Brain microvascular endothelial cell (primary cell): ENCODE measurements around the gene MT1B.

ENCODE experiments used
- DNase-seq: peaks from one replicate; pipeline ENCODE4 v3.0.0-alpha.2; 2020
- H3K27ac ChIP-seq: fragments of 250-450 bp; sonication (Bioruptor Pico); 2 replicates; pipeline ENCODE4 v1.5.1; 2020; ENCODE audit warnings: mild to moderate bottlenecking, moderate library complexity
- H3K27me3 ChIP-seq: fragments of 250-450 bp; sonication (Bioruptor Pico); replicated peaks from 2 replicates; pipeline ENCODE4 v1.5.1; 2020; ENCODE audit warnings: mild to moderate bottlenecking
- H3K36me3 ChIP-seq: fragments of 250-450 bp; sonication (Bioruptor Pico); replicated peaks from 2 replicates; pipeline ENCODE4 v1.5.1; 2020; ENCODE audit warnings: mild to moderate bottlenecking
- H3K4me3 ChIP-seq: 2 replicates; pipeline ENCODE4 v1.5.1; 2011; ENCODE audit warnings: low read depth, mild to moderate bottlenecking, control low read depth, low read length, moderate library complexity
- in situ Hi-C: cut with HindIII; loops from 2 replicates; pipeline ENCODE4 v1.10.0; 2017; ENCODE audit warnings: low sequenced_read_pairs, low pct_ligation_motif_present
- TF ChIP-seq, protein P1 (sequence below): IDR thresholded peaks from 2 replicates; pipeline ENCODE4 v1.5.1; 2011; ENCODE audit warnings: low read depth, mild to moderate bottlenecking, moderate library complexity, low read length, control low read depth, inconsistent platforms; ENCODE audit errors: missing control alignments

MT1B gene

DNA sequence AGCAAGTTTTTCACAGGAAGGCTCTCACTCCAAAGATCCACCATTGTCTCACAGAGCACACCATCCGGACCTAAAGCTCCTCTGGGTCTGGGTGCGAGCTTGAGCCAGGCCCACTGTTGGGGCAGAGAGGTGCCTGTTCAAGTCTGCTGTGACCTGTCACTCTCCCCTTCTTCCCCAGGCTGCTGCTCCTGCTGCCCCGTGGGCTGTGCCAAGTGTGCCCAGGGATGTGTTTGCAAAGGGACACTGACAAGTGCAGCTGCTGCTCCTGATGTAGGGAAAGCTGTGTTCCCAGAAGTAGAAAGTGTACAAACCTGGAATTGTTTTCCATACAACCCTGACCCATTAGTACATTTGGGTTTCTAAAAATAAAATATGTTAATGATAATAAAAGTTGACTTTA, 25.8 kb downstream of the MT1B start:
- no peaks in the 10 kb centered on the region for H3K36me3 ChIP-seq
- in situ Hi-C loops: no loop called here
- TF ChIP-seq, protein P1, sequence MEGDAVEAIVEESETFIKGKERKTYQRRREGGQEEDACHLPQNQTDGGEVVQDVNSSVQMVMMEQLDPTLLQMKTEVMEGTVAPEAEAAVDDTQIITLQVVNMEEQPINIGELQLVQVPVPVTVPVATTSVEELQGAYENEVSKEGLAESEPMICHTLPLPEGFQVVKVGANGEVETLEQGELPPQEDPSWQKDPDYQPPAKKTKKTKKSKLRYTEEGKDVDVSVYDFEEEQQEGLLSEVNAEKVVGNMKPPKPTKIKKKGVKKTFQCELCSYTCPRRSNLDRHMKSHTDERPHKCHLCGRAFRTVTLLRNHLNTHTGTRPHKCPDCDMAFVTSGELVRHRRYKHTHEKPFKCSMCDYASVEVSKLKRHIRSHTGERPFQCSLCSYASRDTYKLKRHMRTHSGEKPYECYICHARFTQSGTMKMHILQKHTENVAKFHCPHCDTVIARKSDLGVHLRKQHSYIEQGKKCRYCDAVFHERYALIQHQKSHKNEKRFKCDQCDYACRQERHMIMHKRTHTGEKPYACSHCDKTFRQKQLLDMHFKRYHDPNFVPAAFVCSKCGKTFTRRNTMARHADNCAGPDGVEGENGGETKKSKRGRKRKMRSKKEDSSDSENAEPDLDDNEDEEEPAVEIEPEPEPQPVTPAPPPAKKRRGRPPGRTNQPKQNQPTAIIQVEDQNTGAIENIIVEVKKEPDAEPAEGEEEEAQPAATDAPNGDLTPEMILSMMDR: no peak
- no peak overlapping the region for H3K27ac ChIP-seq
- DNase-seq: no peak
- no peak overlapping the region for H3K4me3 ChIP-seq
- peaks cover 7% of the 10 kb centered on the region for H3K27me3 ChIP-seq

DNA sequence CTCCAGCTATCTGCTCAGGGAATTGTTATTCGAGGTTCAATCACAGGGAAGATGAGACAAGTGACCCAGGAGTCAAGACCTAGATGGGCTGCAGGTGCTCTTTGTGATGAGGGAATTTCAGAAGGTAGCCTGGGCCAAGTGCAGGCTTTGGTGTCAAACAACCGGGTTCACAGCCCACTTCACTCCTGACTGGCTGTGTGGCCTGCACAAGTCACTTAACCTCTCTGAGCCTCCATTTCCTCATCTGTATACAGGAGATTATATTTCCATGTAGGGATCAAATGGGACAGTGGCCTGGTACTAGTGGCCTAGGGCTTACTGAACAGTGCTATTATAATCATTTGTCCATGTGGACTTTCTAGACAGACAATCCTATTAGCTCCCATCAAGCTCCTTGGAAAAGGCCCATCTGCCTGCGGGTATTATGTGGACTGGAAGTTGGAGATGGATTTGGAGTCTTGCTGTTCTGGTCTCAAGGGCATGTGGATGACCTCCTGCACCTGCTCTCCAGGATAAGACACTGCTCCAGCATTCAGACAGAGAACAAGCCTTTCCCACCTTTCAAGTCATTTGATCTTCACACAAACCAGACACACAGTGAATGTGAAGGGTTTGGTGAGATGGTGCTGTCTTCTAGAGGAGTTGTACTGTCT, 27.5 kb downstream of the MT1B start:
- TF ChIP-seq, protein P1: no peak
- Histone ChIP-seq H3K27me3 (peaks cover 7% of the 10 kb centered on the region), H3K4me3 (no peak overlapping the region), H3K27ac (no peak overlapping the region), H3K36me3 (no peaks in the 10 kb centered on the region)
- in situ Hi-C loops: no loop called here
- no peak for DNase-seq

DNA sequence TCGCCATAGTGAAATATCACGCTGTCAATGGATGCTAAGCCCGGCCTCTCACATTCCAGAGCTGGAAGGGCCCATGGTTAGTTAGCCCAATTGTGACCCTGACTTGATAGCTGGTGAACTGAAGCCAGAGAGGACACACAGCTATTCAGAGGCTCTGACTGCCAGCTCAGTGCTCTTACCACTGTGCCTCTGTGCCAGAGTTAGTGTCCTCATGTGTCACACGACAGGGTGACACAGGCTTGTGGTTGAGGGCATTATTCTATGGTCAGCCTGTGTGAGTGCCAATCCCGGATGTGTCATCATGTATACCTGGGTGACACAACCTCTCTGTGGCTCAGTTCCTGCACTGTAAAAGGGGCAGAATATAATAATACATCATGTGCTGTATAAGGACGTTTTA, 28.1 kb downstream of the MT1B start:
- H3K36me3 ChIP-seq: no peaks in the 10 kb centered on the region
- TF ChIP-seq, protein P1: no peak
- DNase-seq: no peak
- H3K27ac ChIP-seq: no peak overlapping the region
- in situ Hi-C loops: no loop called here
- no peak overlapping the region for H3K4me3 ChIP-seq
- H3K27me3 ChIP-seq: peaks cover 7% of the 10 kb centered on the region

DNA sequence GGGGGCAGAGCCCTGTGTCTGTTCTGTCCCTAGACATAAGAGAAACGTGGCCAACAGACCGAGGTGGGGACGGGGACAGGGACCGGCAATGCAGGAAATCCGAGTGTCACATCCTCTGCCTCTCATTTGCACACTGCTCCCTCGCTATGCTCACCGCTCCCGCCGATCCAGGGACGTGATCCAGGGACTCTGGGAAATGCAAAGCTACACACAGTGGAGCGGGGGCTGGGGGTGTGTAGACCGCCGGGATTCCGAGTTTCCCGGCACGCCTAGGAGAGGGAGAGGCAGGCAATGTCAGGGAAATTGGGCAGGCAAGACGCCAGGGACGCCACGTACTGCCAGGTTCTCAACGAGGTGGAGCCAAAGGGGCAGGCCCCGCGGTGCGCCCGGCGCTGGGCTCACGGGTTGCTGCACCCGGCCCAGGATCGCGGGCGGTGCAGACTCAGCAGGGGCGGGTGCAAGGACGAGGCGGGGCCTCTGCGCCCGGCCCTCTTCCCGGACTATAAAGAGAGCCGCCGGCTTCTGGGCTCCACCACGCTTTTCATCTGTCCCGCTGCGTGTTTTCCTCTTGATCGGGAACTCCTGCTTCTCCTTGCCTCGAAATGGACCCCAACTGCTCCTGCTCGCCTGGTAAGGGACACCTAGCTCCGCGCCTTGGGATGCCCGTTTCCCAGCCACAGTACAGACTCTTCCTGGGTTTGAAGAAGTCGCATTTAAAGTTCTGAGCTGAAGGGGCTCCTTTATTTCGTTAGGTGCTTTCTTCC, 30.4 kb downstream of the MT1B start, which contains the start of gene MT1X:
Gene MT1X (plus strand): TSS at position 532 of the 764 bp plus-strand sequence. CDS start 71 bp downstream, at position 603.
- no peaks in the 10 kb centered on the region for H3K27me3 ChIP-seq
- H3K36me3 ChIP-seq: no peaks in the 10 kb centered on the region
- in situ Hi-C loops: no loop called here
- peak within 1 kb of the TSS; percentile 29 for H3K27ac ChIP-seq
- peak; percentile 82 for DNase-seq
- TF ChIP-seq, protein P1: no peak
- H3K4me3 ChIP-seq: peak within 1 kb of the TSS; percentile 68

DNA sequence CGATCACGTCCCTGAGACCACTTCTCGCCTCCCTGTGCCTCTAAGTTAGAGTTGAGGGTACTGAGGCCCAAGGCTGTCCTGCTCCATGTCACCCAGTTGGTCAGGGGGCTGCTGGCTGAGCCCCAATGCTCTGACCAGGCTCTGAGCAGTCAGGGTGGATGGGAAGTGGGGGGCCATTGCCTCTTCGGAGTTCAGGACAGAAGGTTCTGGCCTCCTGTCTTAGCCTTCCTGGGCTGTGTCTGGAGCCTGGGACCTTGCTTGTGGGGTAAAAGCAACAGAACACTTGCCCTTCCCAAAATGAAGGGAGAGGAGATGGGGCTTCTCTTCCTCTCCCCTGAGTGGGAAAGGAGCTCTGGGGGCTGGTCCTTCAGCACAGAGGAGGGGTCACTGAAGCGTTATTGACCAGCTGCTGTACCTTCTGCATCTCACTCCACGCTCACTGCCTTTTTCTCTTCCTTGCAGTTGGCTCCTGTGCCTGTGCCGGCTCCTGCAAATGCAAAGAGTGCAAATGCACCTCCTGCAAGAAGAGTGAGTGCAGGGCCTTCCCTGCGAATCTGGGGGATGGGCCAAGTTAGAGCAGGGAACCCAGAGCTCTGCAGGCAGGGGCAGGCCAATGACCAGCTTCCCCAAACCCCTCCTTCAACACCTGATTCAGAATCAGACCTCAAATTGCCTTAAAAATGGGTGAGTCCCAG, 31.2 kb downstream of the MT1B start:
- H3K27ac ChIP-seq: no peak overlapping the region
- in situ Hi-C loops: no loop called here
- no peak for DNase-seq

More for the DNA sequence above, 31.2 kb downstream of the MT1B start:
- TF ChIP-seq, protein P1: no peak
- no peaks in the 10 kb centered on the region for H3K36me3 ChIP-seq
- peak overlapping the region; percentile 68 for H3K4me3 ChIP-seq
- H3K27me3 ChIP-seq: no peaks in the 10 kb centered on the region
